ENCODE results near the gene CMYA5. TPM values are rescaled to one million over a fixed set of nuclear protein-coding genes. Genes with fewer than 3 reads are reported as not detected.

CMYA5 gene
- total RNA-seq, 2 experiments from 2014 or later: 0.12 to 0.21 TPM

DNA sequence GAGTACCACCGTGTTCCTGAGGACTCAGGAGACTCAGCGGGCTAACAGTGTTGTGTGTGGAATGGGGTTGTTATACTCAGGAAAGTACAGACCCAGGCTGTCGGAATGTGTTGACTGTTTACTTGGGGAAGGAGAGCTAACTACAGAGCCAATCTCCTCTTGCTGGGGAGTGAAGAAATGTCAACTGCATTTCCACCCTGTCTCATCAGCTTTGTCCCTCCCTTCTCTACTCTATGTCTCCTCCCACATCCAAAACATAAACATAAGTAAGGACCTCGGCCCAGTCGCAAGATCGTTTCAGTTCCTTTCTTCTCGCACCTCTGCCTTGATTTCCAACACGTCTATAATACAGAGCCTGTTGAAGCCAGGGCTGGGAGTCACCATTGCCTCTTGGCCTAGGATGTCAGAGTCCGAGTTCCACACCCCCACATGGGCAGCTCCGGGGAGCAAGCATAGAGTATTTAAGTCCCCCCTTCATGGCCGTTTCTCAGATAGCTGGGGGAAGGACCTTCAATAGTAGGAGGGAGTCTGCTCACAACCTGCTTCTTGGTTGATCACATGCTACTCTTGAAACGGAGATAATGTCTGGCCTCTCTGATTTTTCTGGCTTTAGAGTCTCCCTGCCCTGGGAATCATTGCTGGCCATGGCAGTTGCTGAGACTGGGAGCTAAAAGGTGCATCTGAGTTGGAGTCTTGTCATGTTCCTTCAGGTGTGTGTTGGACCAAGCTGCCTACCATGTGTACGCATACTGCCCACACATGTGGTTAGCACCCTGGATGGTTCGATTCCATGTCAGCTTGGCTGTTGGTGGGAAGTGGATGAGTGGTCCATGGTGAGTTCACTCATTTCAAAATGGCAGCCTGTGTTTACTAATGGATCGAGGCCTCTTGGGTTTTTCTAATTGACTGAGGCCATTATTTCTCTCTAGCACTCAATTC is 154.1 kb downstream of the CMYA5 start:
- no peaks in the 10 kb centered on the region for H3K9me3 Mint-ChIP-seq (ENCODE audit: low read depth)
- H3K4me1 Mint-ChIP-seq: peaks cover 38% of the 10 kb centered on the region
- CTCF ChIA-PET: no interaction called here
- H3K4me3 Mint-ChIP-seq: no peak overlapping the region
- peaks cover 1% of the 10 kb centered on the region for H3K36me3 Mint-ChIP-seq
- DNase-seq (no peak), ATAC-seq (no peak)
- H3K27ac Mint-ChIP-seq: no peak overlapping the region
- H3K27me3 Mint-ChIP-seq: peaks cover 27% of the 10 kb centered on the region

DNA sequence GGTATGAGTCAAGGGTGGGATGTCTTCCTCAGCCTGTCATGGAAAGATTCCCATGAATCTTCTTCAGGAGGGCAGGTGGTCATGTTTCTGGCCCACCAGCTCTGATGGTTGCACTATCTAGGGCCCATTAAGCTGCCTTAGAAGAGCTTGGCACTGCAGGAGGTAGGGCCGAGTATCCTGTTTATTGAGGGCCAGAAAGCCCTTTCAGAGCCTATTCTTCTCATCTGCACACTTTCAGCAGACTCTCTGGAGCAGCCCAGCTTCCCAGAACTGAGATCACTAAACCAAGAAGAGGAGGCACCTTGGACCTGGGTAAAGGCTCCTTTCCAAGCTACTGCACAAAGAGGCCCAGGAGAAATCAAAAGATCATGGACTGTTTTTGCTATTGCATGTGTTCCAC is 154.9 kb downstream of the CMYA5 start:
- Mint-ChIP-seq H3K9me3 (ENCODE audit: low read depth) (no peaks in the 10 kb centered on the region), H3K27ac (peak overlapping the region; percentile 24), H3K4me1 (peaks cover 41% of the 10 kb centered on the region), H3K4me3 (no peak overlapping the region), H3K27me3 (peaks cover 26% of the 10 kb centered on the region), H3K36me3 (peaks cover 1% of the 10 kb centered on the region)
- no peak for ATAC-seq
- CTCF ChIA-PET: interaction anchor here (0.9 to 1.0 kb wide), 2 partner anchors 13 to 126 kb away, joined by 3 to 4 read pairs; no protein-coding TSS in a partner anchor
- DNase-seq: no peak

DNA sequence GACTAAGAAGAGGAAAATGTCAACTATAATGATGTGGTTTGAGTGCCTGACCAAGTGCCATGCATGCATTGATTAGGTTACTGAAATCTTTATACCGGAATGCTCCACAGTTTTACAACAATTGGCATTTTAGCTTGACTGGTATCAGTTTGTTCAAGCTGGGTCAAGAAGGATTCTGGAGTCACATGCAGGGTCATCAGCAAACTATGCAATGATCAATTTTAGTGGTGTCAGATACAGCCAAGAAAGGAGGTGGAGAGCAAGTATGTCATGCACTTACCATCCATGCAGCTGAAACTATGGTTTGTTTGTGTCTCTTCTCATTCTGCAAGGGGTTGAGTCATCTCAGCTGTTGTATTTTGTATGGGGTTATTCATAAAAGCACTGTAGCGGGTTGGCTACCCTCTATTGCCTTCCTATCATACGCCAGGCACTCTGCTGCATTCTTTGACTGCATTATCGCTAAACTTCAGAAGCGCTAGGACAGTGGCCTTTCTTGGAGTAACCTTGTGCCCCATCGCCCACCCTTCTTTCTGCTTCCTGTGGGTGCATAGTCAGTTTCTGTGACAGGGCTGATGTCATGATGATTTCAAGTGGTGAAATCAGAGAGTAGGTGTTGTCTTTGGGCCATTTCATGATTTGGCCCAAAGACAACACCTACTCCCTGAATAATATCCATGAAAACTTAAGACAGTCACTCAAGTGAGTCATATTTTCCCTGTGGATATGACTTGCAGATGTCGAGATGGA is 156.0 kb downstream of the CMYA5 start:
- H3K9me3 Mint-ChIP-seq (ENCODE audit: low read depth): no peaks in the 10 kb centered on the region
- H3K27ac Mint-ChIP-seq: peak overlapping the region; percentile 67
- peak; percentile 94 for ATAC-seq
- peaks cover 17% of the 10 kb centered on the region for H3K27me3 Mint-ChIP-seq
- peak; percentile 79 for DNase-seq
- no peak overlapping the region for H3K4me3 Mint-ChIP-seq
- H3K4me1 Mint-ChIP-seq: peaks cover 41% of the 10 kb centered on the region
- H3K36me3 Mint-ChIP-seq: peaks cover 1% of the 10 kb centered on the region
- CTCF ChIA-PET: interaction anchor here (0.8 to 1.0 kb wide), 4 partner anchors 12 to 288 kb away, joined by 3 to 4 read pairs (median 3); no protein-coding TSS in a partner anchor

DNA sequence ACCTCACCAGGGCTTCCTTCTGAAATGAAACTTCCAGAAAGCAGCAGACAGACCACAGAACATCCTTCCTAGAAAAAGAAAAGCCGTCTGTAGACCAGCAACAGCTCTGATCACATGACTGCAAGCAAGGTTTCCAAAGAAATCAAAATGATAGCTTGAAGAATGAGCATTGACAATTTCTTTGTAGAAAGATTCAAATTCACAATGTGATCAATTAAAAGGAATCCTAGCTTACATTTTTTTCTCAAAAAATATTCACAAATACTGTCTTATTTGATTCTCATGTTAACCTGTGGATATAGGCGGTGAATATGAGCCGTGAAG is 156.5 kb downstream of the CMYA5 start:
- Mint-ChIP-seq H3K36me3 (peaks cover 1% of the 10 kb centered on the region), H3K9me3 (ENCODE audit: low read depth) (no peaks in the 10 kb centered on the region), H3K27ac (peak overlapping the region; percentile 67), H3K27me3 (peaks cover 16% of the 10 kb centered on the region), H3K4me3 (no peak overlapping the region), H3K4me1 (peaks cover 41% of the 10 kb centered on the region)
- ATAC-seq (peak; percentile 28), DNase-seq (peak; percentile 45)
- CTCF ChIA-PET: interaction anchor here (0.8 to 0.9 kb wide), 2 partner anchors 72 to 288 kb away, joined by 3 read pairs; no protein-coding TSS in a partner anchor

DNA sequence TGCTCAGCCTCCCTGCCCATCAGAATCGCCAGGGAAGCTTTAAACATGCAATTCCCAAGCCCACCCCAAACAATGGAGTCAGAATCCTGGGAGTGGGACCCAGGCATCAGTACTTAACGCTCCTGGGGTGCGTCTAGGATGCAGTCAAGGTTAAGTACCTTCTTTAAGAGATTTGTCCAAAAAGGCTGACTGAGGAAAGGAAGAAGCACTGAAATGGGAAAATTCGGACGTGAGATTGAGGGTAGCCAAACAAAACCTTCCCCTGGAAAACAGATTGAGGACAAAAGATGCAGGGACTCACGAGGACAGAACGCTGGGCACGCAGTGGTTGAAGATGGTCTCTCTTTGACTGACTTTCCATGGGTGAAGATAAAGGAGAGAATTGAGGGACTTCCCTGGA is 157.9 kb downstream of the CMYA5 start:
- H3K27ac Mint-ChIP-seq: no peak overlapping the region
- ATAC-seq (no peak), DNase-seq (peak; percentile 8)
- no peaks in the 10 kb centered on the region for H3K9me3 Mint-ChIP-seq (ENCODE audit: low read depth)
- no peak overlapping the region for H3K4me3 Mint-ChIP-seq
- CTCF ChIA-PET: no interaction called here
- peaks cover 1% of the 10 kb centered on the region for H3K36me3 Mint-ChIP-seq
- H3K4me1 Mint-ChIP-seq: peaks cover 41% of the 10 kb centered on the region
- H3K27me3 Mint-ChIP-seq: peaks cover 17% of the 10 kb centered on the region

GRCh38 chr5:79849061-79849460 is 159.4 kb downstream of the CMYA5 start:
- Mint-ChIP-seq H3K27ac (peak overlapping the region; percentile 7), H3K4me3 (no peak overlapping the region), H3K36me3 (peaks cover 1% of the 10 kb centered on the region), H3K27me3 (peaks cover 29% of the 10 kb centered on the region), H3K4me1 (peaks cover 41% of the 10 kb centered on the region), H3K9me3 (ENCODE audit: low read depth) (no peaks in the 10 kb centered on the region)
- CTCF ChIA-PET: interaction anchor here (1.4 kb wide), 1 partner anchor 9 kb away, joined by 6 read pairs; no protein-coding TSS in a partner anchor
- no peak for ATAC-seq
- DNase-seq: no peak

Other genes with a start within 250 kb of the CMYA5 start
- gene HOMER1, start 175.7 kb upstream of the CMYA5 start, total RNA-seq: 1 to 10 TPM; 2.5 to 5.2 TPM
- gene TENT2, start 77.4 kb upstream of the CMYA5 start, total RNA-seq: 10 to 100 TPM; 75.0 to 82.1 TPM